Endothelial cell of umbilical vein (primary cell): ENCODE data around the gene TMEM127. TPM values are rescaled to one million over a fixed set of nuclear protein-coding genes. Genes with fewer than 3 reads are reported as not detected.
A peak's percentile ranks its signal among the peaks of the same experiment; 100 is the strongest.

ENCODE experiments used
- BruUV-seq: library from RNA; stranded (reverse); fragments of 400-500 nt; replicated peaks from 2 replicates; lab custom pipeline; 2021; lab: Mats Ljungman, UMichigan
- CTCF ChIA-PET: fragments of 300-600, 350-600 bp; sonication (Branson Sonifier 250); formaldehyde crosslinking; loops from one replicate; lab custom pipeline; 2021; ENCODE audit warnings: antibody characterized with exemption, inconsistent platforms; lab: Charles Lee
- POLR2A ChIA-PET: fragments of 300-600, 350-600 bp; sonication (Branson Sonifier 250); formaldehyde crosslinking; loops from one replicate; lab custom pipeline; 2021; ENCODE audit warnings: antibody characterized with exemption, inconsistent platforms; lab: Charles Lee
- DNase-seq: peaks from one replicate; pipeline ENCODE4 v3.0.0-alpha.2; 2011; ENCODE audit warnings: low read depth, low spot score
- FAIRE-seq: peaks from 2 replicates; lab custom pipeline; 2011; peaks lifted over from hg19 to GRCh38; lab: Jason Lieb, UNC
- H2AFZ ChIP-seq: 2 replicates; pipeline ENCODE4 v1.6.0; 2012; ENCODE audit warnings: low read depth, low read length, control low read depth, inconsistent platforms
- H3K27ac ChIP-seq: 2 replicates; pipeline ENCODE4 v1.5.1; 2011; ENCODE audit warnings: low read depth, mild to moderate bottlenecking, control low read depth, low read length, moderate library complexity; ENCODE audit not compliant: insufficient read depth
- H3K27me3 ChIP-seq, 2 experiments: 2 replicates each; pipeline versions ENCODE4 v1.6.0 to v1.6.1; 2011; ENCODE audit warnings: low read length in 2 of 2, mixed read lengths in 1 of 2; ENCODE audit not compliant: control insufficient read depth in 2 of 2, insufficient read depth in 2 of 2
- H3K36me3 ChIP-seq, 2 experiments: 2 replicates in 1 of 2; 3 replicates in 1 of 2; pipeline ENCODE4 v1.5.1; 2011; ENCODE audit warnings: low read length in 2 of 2, mild to moderate bottlenecking in 1 of 2, moderate library complexity in 1 of 2; ENCODE audit not compliant: control insufficient read depth in 2 of 2, insufficient read depth in 2 of 2; ENCODE audit errors: extremely low read depth in 1 of 2
- H3K4me1 ChIP-seq: 3 replicates; pipeline ENCODE4 v1.5.1; 2011; ENCODE audit warnings: mild to moderate bottlenecking, low read length; ENCODE audit not compliant: control insufficient read depth, insufficient read depth; ENCODE audit errors: extremely low read depth
- H3K4me2 ChIP-seq: 2 replicates; pipeline ENCODE4 v1.6.1; 2011; ENCODE audit warnings: low read length, control low read depth, mixed read lengths; ENCODE audit not compliant: insufficient read depth
- H3K4me3 ChIP-seq, 3 experiments: fragments of 200-600 bp in 1 of 3; sonication (generic), shearing (Covaris generic) in 1 of 3; replicated peaks in 1 of 3; 2 replicates each; pipeline ENCODE4 v1.5.1; 2011 to 2016; ENCODE audit warnings: control low read depth in 3 of 3, low read length in 3 of 3, mild to moderate bottlenecking in 2 of 3, inconsistent platforms in 1 of 3, low read depth in 1 of 3, moderate library complexity in 1 of 3; ENCODE audit not compliant: insufficient read depth in 1 of 3
- H3K79me2 ChIP-seq: 2 replicates; pipeline ENCODE4 v1.6.0; 2012; ENCODE audit warnings: low read length, inconsistent platforms; ENCODE audit not compliant: control insufficient read depth, insufficient read depth
- H3K9ac ChIP-seq: replicated peaks from 2 replicates; pipeline ENCODE3; 2011; ENCODE audit warnings: low read length, control low read depth; ENCODE audit not compliant: insufficient read depth; ENCODE audit errors: extremely low read depth
- H3K9me1 ChIP-seq: replicated peaks from 3 replicates; pipeline ENCODE4 v1.6.0; 2011; ENCODE audit warnings: mild to moderate bottlenecking, low read length; ENCODE audit not compliant: control insufficient read depth, insufficient read depth; ENCODE audit errors: extremely low read depth
- H3K9me3 ChIP-seq: replicated peaks from 2 replicates; pipeline ENCODE4 v1.5.1; 2012; ENCODE audit warnings: low read length, inconsistent platforms; ENCODE audit not compliant: control insufficient read depth, insufficient read depth
- H4K20me1 ChIP-seq: replicated peaks from 2 replicates; pipeline ENCODE3; 2011; ENCODE audit warnings: mild to moderate bottlenecking, low read length; ENCODE audit not compliant: control insufficient read depth, insufficient read depth; ENCODE audit errors: extremely low read depth
- CTCF ChIP-seq, 2 donors: IDR thresholded peaks; 1 replicate in 1 of 2; 2 replicates in 1 of 2; pipeline ENCODE4 v1.5.1; 2011; ENCODE audit warnings: low read length in 2 of 2, mild to moderate bottlenecking in 2 of 2, moderate library complexity in 2 of 2, control low read depth in 1 of 2, inconsistent platforms in 1 of 2, low read depth in 1 of 2; ENCODE audit not compliant: insufficient read depth in 1 of 2; ENCODE audit errors: extremely low read depth in 1 of 2
- FOS ChIP-seq: IDR thresholded peaks from 2 replicates; pipeline ENCODE4 v1.6.1; 2011; ENCODE audit warnings: mild to moderate bottlenecking, low read length, moderate library complexity, borderline replicate concordance; ENCODE audit not compliant: insufficient read depth
- GATA2 ChIP-seq: IDR thresholded peaks from 2 replicates; pipeline ENCODE4 v1.7.0; 2011; ENCODE audit warnings: low read depth, mild to moderate bottlenecking, moderate library complexity, mixed read lengths, low read length; ENCODE audit not compliant: insufficient read length, insufficient read depth
- JUN ChIP-seq: IDR thresholded peaks from 2 replicates; pipeline ENCODE4 v1.6.1; 2011; ENCODE audit warnings: borderline replicate concordance, low read depth; ENCODE audit not compliant: insufficient read length, insufficient read depth
- MAX ChIP-seq: IDR thresholded peaks from 2 replicates; pipeline ENCODE4 v1.6.1; 2011; ENCODE audit not compliant: insufficient read depth, insufficient read length
- MYC ChIP-seq: IDR thresholded peaks from one replicate; pipeline ENCODE4 v1.6.1; 2011; ENCODE audit warnings: mild to moderate bottlenecking, low read depth, low read length
- POLR2A ChIP-seq: IDR thresholded peaks from 2 replicates; pipeline ENCODE4 v1.6.1; 2012; ENCODE audit warnings: low read depth, mild to moderate bottlenecking, control low read depth, low read length
- POLR2AphosphoS5 ChIP-seq: IDR thresholded peaks from 2 replicates; pipeline ENCODE4 v1.6.1; 2012; ENCODE audit warnings: low read depth, mild to moderate bottlenecking, control low read depth, low read length, moderate library complexity; ENCODE audit not compliant: insufficient read depth
- dilution Hi-C: fragments of 300-500 bp; cut with MboI; formaldehyde crosslinking; loops from one replicate; pipeline ENCODE4 v1.15.0; 2019; ENCODE audit warnings: low sequenced_read_pairs; ENCODE audit not compliant: extremely low pct_ligation_motif_present
- intact Hi-C: fragments of 100-400 bp; cut with micrococcal nuclease; formaldehyde crosslinking; loops from one replicate; pipeline ENCODE4 v1.10.0; 2022
- polyA plus RNA-seq, 4 experiments: library from polyadenylated mRNA; depleted of rRNA in 3 of 4; stranded (reverse) in 3 of 4; unstranded in 1 of 4; fragments of >200 nt; gene quantifications; 2 replicates each; pipeline versions ENCODE4 v1.2.1 to v1.2.3, GENCODE V29; 2011 to 2012; ENCODE audit warnings: missing spikeins in 1 of 4
- total RNA-seq: library from RNA; stranded (reverse); gene quantifications from 2 replicates; pipeline ENCODE4 v1.2.3, GENCODE V29; 2021

TMEM127 gene
- total and polyA plus RNA-seq, 2 donors (not counting 3 experiments of a cell fraction or from before 2014, with no cell fraction given) = 48.4 to 75.7 TPM

GRCh38 chr2:96260387-96261260 lies 5.2 kb downstream of the TMEM127 start:
- FAIRE-seq (peak; percentile 100), DNase-seq (peak; percentile 94)
- ChIA-PET CTCF (interaction anchor here (0.5 to 3.2 kb wide), 11 partner anchors 9 to 592 kb away, joined by 3 to 16 read pairs (median 7); partner anchors contain the start of genes ASTL and STARD7), POLR2A (no interaction called here)
- H3K27me3 ChIP-seq = no peaks in the 10 kb centered on the region
- no peaks in the 10 kb centered on the region for H4K20me1 ChIP-seq
- peaks cover 3% of the 10 kb centered on the region in 2 experiments for H3K36me3 ChIP-seq
- intact Hi-C loops = loop anchor here (1.0 kb wide), 2 partner anchors 18 to 52 kb away; partner anchors contain the start of gene STARD7
- no peak overlapping the region for H2AFZ ChIP-seq
- H3K27ac ChIP-seq = peak overlapping the region; percentile 76
- no TSS peak for BruUV-seq
- peak overlapping the region; percentile 34 for H3K9ac ChIP-seq
- no peaks in the 10 kb centered on the region for H3K9me3 ChIP-seq
- H3K9me1 ChIP-seq = peaks cover 6% of the 10 kb centered on the region
- no peak overlapping the region for H3K4me3 ChIP-seq
- H3K4me2 ChIP-seq = peak overlapping the region; percentile 51
- H3K79me2 ChIP-seq = peaks cover 60% of the 10 kb centered on the region
- dilution Hi-C loops = no loop called here
- TF ChIP-seq MAX (no peak), GATA2 (no peak), CTCF (IDR thresholded peaks at IDR 0.05; ENCODE audit: extremely low read depth in 1 of 2, insufficient read depth in 1 of 2, low read depth in 1 of 2, low read length in 2 of 2) (peak; percentile 42 to 65), POLR2AphosphoS5 (peak; percentile 79), FOS (peak; percentile 95), POLR2A (no peak), MYC (no peak), JUN (peak; percentile 93)
- peaks cover 47% of the 10 kb centered on the region for H3K4me1 ChIP-seq
